Epithelial cell of proximal tubule (primary cell): Measurements from ENCODE around the gene STK24. TPM values are rescaled to one million over a fixed set of nuclear protein-coding genes. Genes with fewer than 3 reads are reported as not detected.

Experiments
- DNase-seq: peaks from one replicate; pipeline ENCODE4 v3.0.0-alpha.2; 2011; ENCODE audit warnings: low read depth
- H3K4me3 ChIP-seq: 2 replicates; pipeline ENCODE4 v1.5.1; 2011; ENCODE audit warnings: low read depth, mild to moderate bottlenecking, low read length
- CTCF ChIP-seq: conservative IDR thresholded peaks from 2 replicates; pipeline ENCODE4 v1.5.1; 2012; ENCODE audit warnings: low read depth, mild to moderate bottlenecking, low read length
- total RNA-seq: library from RNA; depleted of rRNA; stranded (reverse); fragments of >200 nt; gene quantifications from 2 replicates; pipeline ENCODE4 v1.2.3, GENCODE V29; 2015

STK24 gene
- total RNA-seq, 1 donor from 2014 or later: 115 TPM

- peak; percentile 63 for DNase-seq
- H3K4me3 ChIP-seq: no peak overlapping the region
- TF ChIP-seq CTCF: no peak
Observed at GRCh38 chr13:98509271-98510155, 67.4 kb downstream of the STK24 start.

DNA sequence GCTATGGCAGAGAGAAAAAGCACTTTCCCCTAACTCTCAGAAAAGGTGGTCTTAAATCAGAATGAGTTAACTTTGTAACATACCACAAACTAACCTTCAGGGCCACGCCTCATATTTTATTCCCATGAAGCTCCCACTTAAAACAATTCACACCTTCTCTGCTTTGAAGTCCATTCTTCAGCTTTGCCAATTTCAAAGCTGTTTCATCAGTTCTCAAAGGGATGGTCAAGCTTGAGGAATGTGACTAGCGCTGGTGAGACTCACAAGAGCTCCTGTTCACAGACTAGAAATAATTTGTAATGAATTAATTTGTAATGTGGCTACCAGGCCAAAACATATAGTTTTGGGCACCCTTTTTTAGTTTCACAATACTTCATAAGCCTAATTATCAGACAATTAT lies 68.2 kb downstream of the STK24 start:
- TF ChIP-seq CTCF: no peak

DNA sequence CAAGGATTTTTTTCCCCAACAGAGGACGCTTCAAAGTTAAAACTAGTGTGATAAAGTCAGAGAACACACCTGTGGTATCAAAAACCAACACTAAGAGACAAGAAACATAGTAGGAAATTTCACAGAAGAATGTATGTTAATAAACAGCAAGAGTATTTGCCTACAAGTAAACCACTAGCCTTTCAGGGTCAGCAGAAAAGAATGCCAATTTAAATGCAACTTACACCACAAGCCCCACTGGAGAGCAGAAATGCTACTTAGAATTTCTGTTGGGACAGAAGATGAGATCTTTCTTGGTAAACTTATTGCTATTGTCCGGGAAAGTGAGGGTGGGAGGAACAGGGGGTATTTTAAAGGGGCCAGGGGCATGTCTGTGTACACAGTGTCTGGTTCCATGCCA lies 68.6 kb downstream of the STK24 start:
- no peak overlapping the region for H3K4me3 ChIP-seq
- no peak for TF ChIP-seq CTCF
- DNase-seq: no peak

More for the DNA sequence above, 68.2 kb downstream of the STK24 start:
- H3K4me3 ChIP-seq: no peak overlapping the region
- DNase-seq: peak; percentile 94

GRCh38 chr13:98507282-98507797 lies 69.6 kb downstream of the STK24 start:
- H3K4me3 ChIP-seq: no peak overlapping the region
- peak; percentile 69 for DNase-seq
- TF ChIP-seq CTCF: no peak

- H3K4me3 ChIP-seq: no peak overlapping the region
- TF ChIP-seq CTCF: no peak
- DNase-seq: no peak
Observed at GRCh38 chr13:98506728-98507230, 70.1 kb downstream of the STK24 start.

GRCh38 chr13:98506322-98506721 lies 70.6 kb downstream of the STK24 start:
- no peak for TF ChIP-seq CTCF
- H3K4me3 ChIP-seq: no peak overlapping the region
- DNase-seq: no peak
